DOHH2 (cell line): ENCODE results near the gene RRBP1.

Experiments
- CTCF ChIP-seq: fragments of 200-600 bp; sonication (generic); IDR thresholded peaks from one replicate; pipeline ENCODE4 v1.5.1; 2014; ENCODE audit warnings: antibody characterized with exemption, mild to moderate bottlenecking, low read depth, low read length; ENCODE audit not compliant: poor library complexity, severe bottlenecking
- EZH2phosphoT487 ChIP-seq: fragments of 200-600 bp; sonication (generic); IDR thresholded peaks from 2 replicates; pipeline ENCODE4 v1.6.1; 2017; ENCODE audit warnings: borderline replicate concordance, mild to moderate bottlenecking, antibody characterized with exemption, low read length, moderate library complexity, mixed read lengths

DNA sequence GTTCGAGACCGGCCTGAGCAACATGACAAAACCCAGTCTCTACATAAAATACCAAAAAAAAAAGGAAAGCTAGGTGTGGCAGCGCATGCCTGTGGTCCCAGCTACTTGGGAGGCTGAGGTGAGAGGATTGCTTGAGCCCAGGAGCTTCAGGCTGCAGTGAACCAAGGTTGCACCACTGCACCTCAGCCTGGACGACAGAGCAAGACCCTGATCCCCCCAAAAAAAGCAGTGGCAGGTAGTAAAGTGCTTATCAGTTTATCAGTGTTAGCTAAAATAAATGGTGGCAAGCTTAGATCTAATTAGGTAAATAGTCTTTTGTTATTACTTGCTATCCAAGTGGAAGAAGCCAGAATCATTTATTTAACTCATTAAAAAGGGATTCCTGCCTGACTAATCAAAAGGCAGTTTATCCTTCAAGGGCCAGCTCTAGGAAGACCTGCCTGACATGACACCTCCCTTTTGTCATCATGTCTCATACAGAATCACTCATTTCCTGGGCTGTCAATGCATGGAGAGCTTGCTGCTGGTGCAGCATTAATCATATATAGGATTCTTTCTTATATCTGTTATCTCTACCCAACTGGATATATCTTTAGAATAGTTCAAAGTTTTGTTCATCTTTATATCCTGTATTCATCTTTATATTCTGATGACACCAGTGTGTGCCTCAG lies 102.5 kb downstream of the RRBP1 start:
- TF ChIP-seq EZH2phosphoT487 (no peak), CTCF (no peak)
